GM12892 (cell line): Measurements from ENCODE around the gene SETD3.

Experiments
- POLR2A ChIP-seq: IDR thresholded peaks from 2 replicates; pipeline ENCODE4 v1.6.1; 2011; ENCODE audit warnings: low read depth, low read length, control low read depth
- POLR2AphosphoS5 ChIP-seq: IDR thresholded peaks from 2 replicates; pipeline ENCODE4 v1.6.1; 2011; ENCODE audit warnings: low read depth, low read length, control low read depth
- TAF1 ChIP-seq: IDR thresholded peaks from 2 replicates; pipeline ENCODE4 v1.6.1; 2011; ENCODE audit warnings: low read depth, mild to moderate bottlenecking, control low read depth, low read length, borderline replicate concordance

- TF ChIP-seq TAF1 (no peak), POLR2AphosphoS5 (no peak), POLR2A (no peak)
These were observed 119.7 kb downstream of the SETD3 start for GRCh38 chr14:99360774-99361595.
